Liver (tissue), 3 donors: ENCODE measurements around the gene SMC1A.

ENCODE experiments used
- EGR1 ChIP-seq, 2 donors: IDR thresholded peaks; 2 replicates each; pipeline ENCODE4 v1.6.1; 2016 to 2018; ENCODE audit warnings: antibody characterized with exemption in 2 of 2, low read depth in 2 of 2
- FOXA1 ChIP-seq: IDR thresholded peaks from 2 replicates; pipeline ENCODE4 v1.6.1; 2016; ENCODE audit warnings: antibody characterized with exemption
- GABPA ChIP-seq, 2 donors: IDR thresholded peaks in 1 of 2; conservative IDR thresholded peaks in 1 of 2; 2 replicates each; pipeline ENCODE4 v1.6.1; 2016; ENCODE audit warnings: antibody characterized with exemption in 2 of 2, mild to moderate bottlenecking in 1 of 2, moderate library complexity in 1 of 2
- JUND ChIP-seq, 2 donors: IDR thresholded peaks; 2 replicates each; pipeline ENCODE4 v1.6.1; 2016; ENCODE audit warnings: antibody characterized with exemption in 2 of 2
- RAD21 ChIP-seq, 2 donors: IDR thresholded peaks; 2 replicates each; pipeline ENCODE4 v1.6.1; 2016; ENCODE audit warnings: antibody characterized with exemption in 2 of 2, mild to moderate bottlenecking in 2 of 2
- RXRA ChIP-seq, 2 donors: IDR thresholded peaks; 2 replicates each; pipeline ENCODE4 v1.6.1; 2017 to 2018; ENCODE audit warnings: antibody characterized with exemption in 2 of 2, mild to moderate bottlenecking in 1 of 2
- SP1 ChIP-seq: IDR thresholded peaks from 2 replicates; pipeline ENCODE4 v1.6.1; 2018; ENCODE audit warnings: antibody characterized with exemption, mild to moderate bottlenecking
- YY1 ChIP-seq: IDR thresholded peaks from 2 replicates; pipeline ENCODE4 v1.6.1; 2016; ENCODE audit warnings: antibody characterized with exemption, mild to moderate bottlenecking
- TF ChIP-seq, protein P1 (sequence below): fragments of 150-350 bp; IDR thresholded peaks from 2 replicates; pipeline ENCODE4 v1.5.1; 2017; ENCODE audit warnings: improper control_type of control experiment, low read depth, low read length; ENCODE audit not compliant: missing input control
- TF ChIP-seq, protein P2 (sequence below): IDR thresholded peaks from 2 replicates; pipeline ENCODE4 v1.6.1; 2016; ENCODE audit warnings: antibody characterized with exemption, mild to moderate bottlenecking
- TF ChIP-seq, protein P3 (sequence below): IDR thresholded peaks from 2 replicates; pipeline ENCODE4 v1.6.1; 2016; ENCODE audit warnings: antibody characterized with exemption
- TF ChIP-seq, protein P4 (sequence below): IDR thresholded peaks from 2 replicates; pipeline ENCODE4 v1.6.1; 2016; ENCODE audit warnings: antibody characterized with exemption
- TF ChIP-seq, protein P5 (sequence below): IDR thresholded peaks from 2 replicates; pipeline ENCODE4 v1.6.1; 2016; ENCODE audit warnings: antibody characterized with exemption
- donor health status: healthy.
- donor health status: healthy.

DNA sequence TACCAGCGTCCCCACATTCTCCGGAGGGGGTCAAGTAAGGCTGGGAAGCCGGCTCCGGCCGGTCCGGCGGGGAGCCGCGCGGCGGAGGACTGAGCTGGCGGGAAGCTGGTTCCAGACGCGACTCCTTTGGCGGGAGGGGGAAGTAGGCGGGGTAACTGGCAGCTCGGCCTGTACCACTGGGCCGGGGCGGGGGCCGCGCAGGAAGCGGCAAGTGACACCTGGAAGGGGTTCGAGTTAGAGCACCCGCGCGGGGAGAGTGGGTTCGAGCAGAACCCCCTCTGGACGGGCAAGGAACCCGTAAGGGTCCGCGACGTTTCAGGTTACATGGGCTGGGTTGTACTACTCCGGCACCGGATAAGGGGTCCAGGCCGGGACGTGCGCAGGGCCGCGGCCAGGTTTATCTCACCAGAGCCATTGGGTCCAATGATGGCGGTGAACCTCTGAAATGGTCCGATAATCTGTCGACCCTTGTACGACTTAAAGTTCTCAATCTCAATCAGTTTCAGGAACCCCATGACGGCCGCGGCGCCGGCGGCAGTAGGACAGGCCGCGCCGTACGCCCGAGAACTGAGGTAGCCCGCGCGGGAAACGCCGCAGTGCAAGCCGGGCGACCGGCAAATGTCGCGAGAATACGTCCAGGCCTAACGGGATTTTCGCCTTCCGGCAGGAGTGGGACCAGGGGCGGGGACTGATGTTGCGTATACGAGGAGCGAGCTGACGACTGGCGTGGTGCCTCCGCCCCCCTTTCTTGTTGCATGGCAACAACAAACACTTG is at the start of gene SMC1A:
- TF ChIP-seq FOXA1 (no peak), GABPA (IDR thresholded peaks at IDR 0.05 in 1 of 2, conservative IDR thresholded peaks at IDR 0.05 in 1 of 2) (peak in 1 of 2 donors; percentile 67), JUND (IDR thresholded peaks at IDR 0.05) (no peak), RXRA (IDR thresholded peaks at IDR 0.05) (no peak), YY1 (peak; percentile 62), RAD21 (IDR thresholded peaks at IDR 0.05) (no peak), SP1 (peak; percentile 36), EGR1 (IDR thresholded peaks at IDR 0.05; ENCODE audit: low read depth in 2 of 2) (no peak)
- TF ChIP-seq, protein P1, sequence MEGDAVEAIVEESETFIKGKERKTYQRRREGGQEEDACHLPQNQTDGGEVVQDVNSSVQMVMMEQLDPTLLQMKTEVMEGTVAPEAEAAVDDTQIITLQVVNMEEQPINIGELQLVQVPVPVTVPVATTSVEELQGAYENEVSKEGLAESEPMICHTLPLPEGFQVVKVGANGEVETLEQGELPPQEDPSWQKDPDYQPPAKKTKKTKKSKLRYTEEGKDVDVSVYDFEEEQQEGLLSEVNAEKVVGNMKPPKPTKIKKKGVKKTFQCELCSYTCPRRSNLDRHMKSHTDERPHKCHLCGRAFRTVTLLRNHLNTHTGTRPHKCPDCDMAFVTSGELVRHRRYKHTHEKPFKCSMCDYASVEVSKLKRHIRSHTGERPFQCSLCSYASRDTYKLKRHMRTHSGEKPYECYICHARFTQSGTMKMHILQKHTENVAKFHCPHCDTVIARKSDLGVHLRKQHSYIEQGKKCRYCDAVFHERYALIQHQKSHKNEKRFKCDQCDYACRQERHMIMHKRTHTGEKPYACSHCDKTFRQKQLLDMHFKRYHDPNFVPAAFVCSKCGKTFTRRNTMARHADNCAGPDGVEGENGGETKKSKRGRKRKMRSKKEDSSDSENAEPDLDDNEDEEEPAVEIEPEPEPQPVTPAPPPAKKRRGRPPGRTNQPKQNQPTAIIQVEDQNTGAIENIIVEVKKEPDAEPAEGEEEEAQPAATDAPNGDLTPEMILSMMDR, result peak; percentile 5
- TF ChIP-seq, protein P2, sequence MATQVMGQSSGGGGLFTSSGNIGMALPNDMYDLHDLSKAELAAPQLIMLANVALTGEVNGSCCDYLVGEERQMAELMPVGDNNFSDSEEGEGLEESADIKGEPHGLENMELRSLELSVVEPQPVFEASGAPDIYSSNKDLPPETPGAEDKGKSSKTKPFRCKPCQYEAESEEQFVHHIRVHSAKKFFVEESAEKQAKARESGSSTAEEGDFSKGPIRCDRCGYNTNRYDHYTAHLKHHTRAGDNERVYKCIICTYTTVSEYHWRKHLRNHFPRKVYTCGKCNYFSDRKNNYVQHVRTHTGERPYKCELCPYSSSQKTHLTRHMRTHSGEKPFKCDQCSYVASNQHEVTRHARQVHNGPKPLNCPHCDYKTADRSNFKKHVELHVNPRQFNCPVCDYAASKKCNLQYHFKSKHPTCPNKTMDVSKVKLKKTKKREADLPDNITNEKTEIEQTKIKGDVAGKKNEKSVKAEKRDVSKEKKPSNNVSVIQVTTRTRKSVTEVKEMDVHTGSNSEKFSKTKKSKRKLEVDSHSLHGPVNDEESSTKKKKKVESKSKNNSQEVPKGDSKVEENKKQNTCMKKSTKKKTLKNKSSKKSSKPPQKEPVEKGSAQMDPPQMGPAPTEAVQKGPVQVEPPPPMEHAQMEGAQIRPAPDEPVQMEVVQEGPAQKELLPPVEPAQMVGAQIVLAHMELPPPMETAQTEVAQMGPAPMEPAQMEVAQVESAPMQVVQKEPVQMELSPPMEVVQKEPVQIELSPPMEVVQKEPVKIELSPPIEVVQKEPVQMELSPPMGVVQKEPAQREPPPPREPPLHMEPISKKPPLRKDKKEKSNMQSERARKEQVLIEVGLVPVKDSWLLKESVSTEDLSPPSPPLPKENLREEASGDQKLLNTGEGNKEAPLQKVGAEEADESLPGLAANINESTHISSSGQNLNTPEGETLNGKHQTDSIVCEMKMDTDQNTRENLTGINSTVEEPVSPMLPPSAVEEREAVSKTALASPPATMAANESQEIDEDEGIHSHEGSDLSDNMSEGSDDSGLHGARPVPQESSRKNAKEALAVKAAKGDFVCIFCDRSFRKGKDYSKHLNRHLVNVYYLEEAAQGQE, result peak; percentile 13
- TF ChIP-seq, protein P3, sequence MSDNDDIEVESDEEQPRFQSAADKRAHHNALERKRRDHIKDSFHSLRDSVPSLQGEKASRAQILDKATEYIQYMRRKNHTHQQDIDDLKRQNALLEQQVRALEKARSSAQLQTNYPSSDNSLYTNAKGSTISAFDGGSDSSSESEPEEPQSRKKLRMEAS, result no peak
- TF ChIP-seq, protein P4, sequence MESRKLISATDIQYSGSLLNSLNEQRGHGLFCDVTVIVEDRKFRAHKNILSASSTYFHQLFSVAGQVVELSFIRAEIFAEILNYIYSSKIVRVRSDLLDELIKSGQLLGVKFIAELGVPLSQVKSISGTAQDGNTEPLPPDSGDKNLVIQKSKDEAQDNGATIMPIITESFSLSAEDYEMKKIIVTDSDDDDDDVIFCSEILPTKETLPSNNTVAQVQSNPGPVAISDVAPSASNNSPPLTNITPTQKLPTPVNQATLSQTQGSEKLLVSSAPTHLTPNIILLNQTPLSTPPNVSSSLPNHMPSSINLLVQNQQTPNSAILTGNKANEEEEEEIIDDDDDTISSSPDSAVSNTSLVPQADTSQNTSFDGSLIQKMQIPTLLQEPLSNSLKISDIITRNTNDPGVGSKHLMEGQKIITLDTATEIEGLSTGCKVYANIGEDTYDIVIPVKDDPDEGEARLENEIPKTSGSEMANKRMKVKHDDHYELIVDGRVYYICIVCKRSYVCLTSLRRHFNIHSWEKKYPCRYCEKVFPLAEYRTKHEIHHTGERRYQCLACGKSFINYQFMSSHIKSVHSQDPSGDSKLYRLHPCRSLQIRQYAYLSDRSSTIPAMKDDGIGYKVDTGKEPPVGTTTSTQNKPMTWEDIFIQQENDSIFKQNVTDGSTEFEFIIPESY, result peak; percentile 99
- TF ChIP-seq, protein P5, sequence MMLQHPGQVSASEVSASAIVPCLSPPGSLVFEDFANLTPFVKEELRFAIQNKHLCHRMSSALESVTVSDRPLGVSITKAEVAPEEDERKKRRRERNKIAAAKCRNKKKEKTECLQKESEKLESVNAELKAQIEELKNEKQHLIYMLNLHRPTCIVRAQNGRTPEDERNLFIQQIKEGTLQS, result no peak
